ENCODE data around the gene GPM6B. TPM values are rescaled to one million over a fixed set of nuclear protein-coding genes. Genes with fewer than 3 reads are reported as not detected.

The GPM6B gene
- polyA plus RNA-seq (2014; cell fraction: cytosol; rRNA removed): 21.9 and 23.5 TPM in 2 replicates
- 16.9 and 18.2 TPM in 2 replicates for polyA plus RNA-seq (2014; cell fraction: nucleus; rRNA removed)

GRCh38 chrX:13816643-13817627 lies at the start of gene GPM6B:
Gene GPM6B (minus strand): TSS chrX:13817093. CDS start chrX:13816904, 189 bp downstream.
- DNase-seq (ENCODE audit: low spot score): no peak

GRCh38 chrX:13864264-13864663 lies 47.4 kb upstream of the GPM6B start:
- no peak for DNase-seq (ENCODE audit: low spot score)

GRCh38 chrX:13863324-13863723 lies 46.4 kb upstream of the GPM6B start:
- no peak for DNase-seq (ENCODE audit: low spot score)

GRCh38 chrX:13859724-13860123 lies 42.8 kb upstream of the GPM6B start:
- DNase-seq (ENCODE audit: low spot score): no peak

- no peak for DNase-seq (ENCODE audit: low spot score)
Measured at GRCh38 chrX:13857804-13858203, 40.9 kb upstream of the GPM6B start.

GRCh38 chrX:13855689-13856450 lies 39.0 kb upstream of the GPM6B start:
- no peak for DNase-seq (ENCODE audit: low spot score)

GRCh38 chrX:13854003-13854402 lies 37.1 kb upstream of the GPM6B start:
- DNase-seq (ENCODE audit: low spot score): no peak

- DNase-seq (ENCODE audit: low spot score): no peak
Measured at GRCh38 chrX:13852001-13852695, 35.3 kb upstream of the GPM6B start.

- no peak for DNase-seq (ENCODE audit: low spot score)
Measured at GRCh38 chrX:13845721-13846378, 29.0 kb upstream of the GPM6B start.

- no peak for DNase-seq (ENCODE audit: low spot score)
Measured at GRCh38 chrX:13843150-13843721, 26.3 kb upstream of the GPM6B start.

GRCh38 chrX:13840121-13840520 lies 23.2 kb upstream of the GPM6B start:
- DNase-seq (ENCODE audit: low spot score): no peak

- DNase-seq (ENCODE audit: low spot score): no peak
Measured at GRCh38 chrX:13837290-13837745, 20.4 kb upstream of the GPM6B start.

GRCh38 chrX:13836575-13836974 lies 19.7 kb upstream of the GPM6B start:
- no peak for DNase-seq (ENCODE audit: low spot score)

GRCh38 chrX:13835825-13836224 lies 18.9 kb upstream of the GPM6B start:
- DNase-seq (ENCODE audit: low spot score): no peak

GRCh38 chrX:13834355-13834754 lies 17.5 kb upstream of the GPM6B start:
- no peak for DNase-seq (ENCODE audit: low spot score)

- no peak for DNase-seq (ENCODE audit: low spot score)
Measured at GRCh38 chrX:13829983-13830382, 13.1 kb upstream of the GPM6B start.

- no peak for DNase-seq (ENCODE audit: low spot score)
Measured at GRCh38 chrX:13828392-13828791, 11.5 kb upstream of the GPM6B start.

- no peak for DNase-seq (ENCODE audit: low spot score)
Measured at GRCh38 chrX:13827298-13828090, 10.6 kb upstream of the GPM6B start.

GRCh38 chrX:13826770-13827169 lies 9.9 kb upstream of the GPM6B start:
- no peak for DNase-seq (ENCODE audit: low spot score)
